IMR-90 (cell line): ENCODE data around the gene SLC12A1. TPM values are rescaled to one million over a fixed set of nuclear protein-coding genes. Genes with fewer than 3 reads are reported as not detected.
A peak's percentile ranks its signal among the peaks of the same experiment; 100 is the strongest.

Experiments used
- ATAC-seq: fragments of 200-7000 bp; cut with Tn5 transposase; 2 replicates; pipeline ENCODE4 v1.9.1; 2020; ENCODE audit warnings: low read depth, mild to moderate bottlenecking, moderate library complexity
- BruUV-seq: library from RNA; stranded (reverse); fragments of 400-500 nt; replicated peaks from 2 replicates; lab custom pipeline; 2021; lab: Mats Ljungman, UMichigan
- CTCF ChIA-PET: fragments of 300-600 bp; formaldehyde crosslinking; extraction: SDS; loops from one replicate; lab custom pipeline; 2021; ENCODE audit warnings: antibody characterized with exemption; lab: Yijun Ruan, JAX
- POLR2A ChIA-PET: fragments of 300-600 bp; sonication (Branson Sonifier 250); formaldehyde crosslinking; loops from one replicate; lab custom pipeline; 2022; ENCODE audit warnings: antibody characterized with exemption; ENCODE audit not compliant: unreplicated experiment; lab: Charles Lee
- DNase-seq: peaks from one replicate; pipeline ENCODE4 v3.0.0; 2013
- H2AFZ ChIP-seq: replicated peaks from 2 replicates; pipeline ENCODE3; 2013; ENCODE audit warnings: low read length, mild to moderate bottlenecking; ENCODE audit not compliant: poor library complexity
- H2AK5ac ChIP-seq: 2 replicates; pipeline ENCODE4 v1.6.1; 2013; ENCODE audit warnings: low read depth, low read length, inconsistent platforms
- H2AK9ac ChIP-seq: replicated peaks from 2 replicates; pipeline ENCODE3; 2013; ENCODE audit warnings: mild to moderate bottlenecking, low read depth, low read length, moderate library complexity; ENCODE audit not compliant: poor library complexity
- H2BK120ac ChIP-seq: 2 replicates; pipeline ENCODE4 v1.6.1; 2013; ENCODE audit warnings: low read depth, low read length, inconsistent platforms
- H2BK15ac ChIP-seq: 3 replicates; pipeline ENCODE4 v1.6.1; 2013; ENCODE audit warnings: low read depth, low read length, inconsistent platforms
- H2BK20ac ChIP-seq: 2 replicates; pipeline ENCODE4 v1.6.1; 2013; ENCODE audit warnings: low read depth, mild to moderate bottlenecking, inconsistent platforms, low read length, moderate library complexity
- H2BK5ac ChIP-seq: 2 replicates; pipeline ENCODE4 v1.6.1; 2013; ENCODE audit warnings: mild to moderate bottlenecking, low read depth, low read length, inconsistent platforms; ENCODE audit not compliant: poor library complexity, severe bottlenecking
- H3K14ac ChIP-seq: replicated peaks from 2 replicates; pipeline ENCODE4 v1.6.1; 2013; ENCODE audit warnings: low read depth, low read length, inconsistent platforms
- H3K18ac ChIP-seq: 2 replicates; pipeline ENCODE4 v1.6.1; 2013; ENCODE audit warnings: low read depth, low read length, control low read depth
- H3K23ac ChIP-seq: 2 replicates; pipeline ENCODE4 v1.6.1; 2013; ENCODE audit warnings: low read depth, low read length, inconsistent platforms
- H3K27ac ChIP-seq: 2 replicates; pipeline ENCODE4 v1.5.1; 2013; ENCODE audit warnings: mild to moderate bottlenecking, control low read depth, low read length; ENCODE audit not compliant: insufficient read depth
- H3K27me3 ChIP-seq: 2 replicates; pipeline ENCODE4 v1.6.1; 2013; ENCODE audit warnings: low read length; ENCODE audit not compliant: control insufficient read depth, insufficient read depth
- H3K36me3 ChIP-seq: 2 replicates; pipeline ENCODE4 v1.6.1; 2013; ENCODE audit warnings: low read length, mixed read lengths; ENCODE audit not compliant: control insufficient read depth, insufficient read depth
- H3K4ac ChIP-seq: 2 replicates; pipeline ENCODE4 v1.6.1; 2013; ENCODE audit warnings: low read depth, low read length, inconsistent platforms
- H3K4me1 ChIP-seq: 2 replicates; pipeline ENCODE4 v1.6.1; 2013; ENCODE audit warnings: low read length, mixed read lengths; ENCODE audit not compliant: control insufficient read depth, insufficient read depth
- H3K4me2 ChIP-seq: 2 replicates; pipeline ENCODE4 v1.6.1; 2013; ENCODE audit warnings: low read depth, mild to moderate bottlenecking, control low read depth, low read length, moderate library complexity
- H3K4me3 ChIP-seq: 2 replicates; pipeline ENCODE4 v1.5.1; 2013; ENCODE audit warnings: low read depth, mild to moderate bottlenecking, control low read depth, low read length, moderate library complexity; ENCODE audit not compliant: insufficient read depth
- H3K56ac ChIP-seq: 2 replicates; pipeline ENCODE4 v1.6.1; 2013; ENCODE audit warnings: low read length, inconsistent platforms; ENCODE audit not compliant: insufficient read depth; ENCODE audit errors: extremely low read depth
- H3K79me1 ChIP-seq, 2 experiments: 2 replicates each; pipeline ENCODE4 v1.6.1; 2013; ENCODE audit warnings: low read length in 2 of 2, inconsistent platforms in 1 of 2, low read depth in 1 of 2
- H3K9ac ChIP-seq: 2 replicates; pipeline ENCODE4 v1.6.1; 2013; ENCODE audit warnings: low read depth, low read length, control low read depth
- H3K9me1 ChIP-seq: 2 replicates; pipeline ENCODE4 v1.6.1; 2013; ENCODE audit warnings: low read length, inconsistent platforms; ENCODE audit not compliant: insufficient read depth
- H3K9me3 ChIP-seq: 2 replicates; pipeline ENCODE4 v1.6.1; 2013; ENCODE audit warnings: low read length; ENCODE audit not compliant: control insufficient read depth, insufficient read depth
- H4K20me1 ChIP-seq: 2 replicates; pipeline ENCODE4 v1.6.1; 2013; ENCODE audit warnings: low read length, inconsistent platforms; ENCODE audit not compliant: insufficient read depth
- H4K5ac ChIP-seq: 2 replicates; pipeline ENCODE4 v1.6.1; 2013; ENCODE audit warnings: mild to moderate bottlenecking, low read depth, low read length, control low read depth
- H4K8ac ChIP-seq, 2 experiments: 2 replicates each; pipeline ENCODE4 v1.6.1; 2013; ENCODE audit warnings: low read depth in 2 of 2, low read length in 2 of 2, control low read depth in 1 of 2, inconsistent platforms in 1 of 2
- H4K91ac ChIP-seq: 2 replicates; pipeline ENCODE4 v1.6.1; 2013; ENCODE audit warnings: low read depth, low read length, inconsistent platforms; ENCODE audit not compliant: insufficient read depth
- CHD1 ChIP-seq: IDR thresholded peaks from 2 replicates; pipeline ENCODE4 v1.6.1; 2012; ENCODE audit warnings: low read depth, low read length, improper control_type of control experiment
- MAFK ChIP-seq: IDR thresholded peaks from 2 replicates; pipeline ENCODE4 v1.6.1; 2012; ENCODE audit warnings: low read depth, low read length, improper control_type of control experiment
- WGBS, 2 experiments: methylation state at CpG; one replicate each; pipeline versions ENCODE4 v1.1.5 to v1.1.7; 2013; ENCODE audit warnings: missing lambda C conversion rate in 2 of 2; ENCODE audit not compliant: insufficient read length in 1 of 2; ENCODE audit errors: extremely low coverage in 2 of 2; 5-methylcytosine and 5-hydroxymethylcytosine counted together
- dilution Hi-C: fragments of 300-500 bp; cut with HindIII; formaldehyde crosslinking; loops from one replicate; pipeline ENCODE4 v1.14.3; 2018; ENCODE audit warnings: low sequenced_read_pairs; ENCODE audit not compliant: unreplicated experiment
- in situ Hi-C: fragments of 300-500 bp; cut with MboI; formaldehyde crosslinking; loops from 3 replicates; pipeline ENCODE4 v1.14.3; 2019; ENCODE audit warnings: low sequenced_read_pairs, inconsistent platforms, mixed read lengths
- intact Hi-C: fragments of 100-400 bp; cut with micrococcal nuclease; formaldehyde crosslinking; loops from 2 replicates; pipeline ENCODE4 v1.10.0; 2022
- polyA plus RNA-seq, 3 experiments: library from polyadenylated mRNA; depleted of rRNA; stranded (reverse); fragments of >200 nt; gene quantifications; 2 replicates each; pipeline ENCODE4 v1.2.3, GENCODE V29; 2012; ENCODE audit warnings: low replicate concordance in 1 of 3
- total RNA-seq: library from RNA; depleted of rRNA; stranded (reverse); fragments of >200 nt; gene quantifications from 2 replicates; pipeline ENCODE4 v1.2.3, GENCODE V29; 2012

Gene SLC12A1
- total and polyA plus RNA-seq, 2 of the 4 experiments (the other 2 are of a cell fraction), result not detected

- POLR2A ChIA-PET, result no interaction called here
- dilution Hi-C loops, result no loop called here
Measured at GRCh38 chr15:48168616-48169015, 37.5 kb upstream of the SLC12A1 start.

More at GRCh38 chr15:48168616-48169015, 37.5 kb upstream of the SLC12A1 start:
- Histone ChIP-seq H2AK5ac (no peak overlapping the region), H3K4me1 (no peaks in the 10 kb centered on the region), H3K4me2 (no peak overlapping the region), H2AFZ (no peak overlapping the region), H3K4ac (no peak overlapping the region), H2AK9ac (no peak overlapping the region), H3K14ac (no peak overlapping the region), H2BK5ac (no peak overlapping the region), H3K18ac (no peak overlapping the region), H4K8ac (no peak overlapping the region), H3K9ac (no peak overlapping the region), H3K9me3 (no peaks in the 10 kb centered on the region), H3K56ac (no peak overlapping the region), H4K5ac (no peak overlapping the region), H2BK120ac (no peak overlapping the region), H4K20me1 (no peaks in the 10 kb centered on the region), H3K23ac (no peak overlapping the region), H3K4me3 (no peak overlapping the region), H2BK15ac (no peak overlapping the region), H3K36me3 (no peaks in the 10 kb centered on the region), H3K27ac (no peak overlapping the region), H4K91ac (no peak overlapping the region), H3K79me1 (peaks cover 6 to 8% of the 10 kb centered on the region in 2 experiments; a peak in 2 of 4 replicates), H3K9me1 (no peaks in the 10 kb centered on the region), H3K27me3 (no peaks in the 10 kb centered on the region), H2BK20ac (no peak overlapping the region)
- no CpG with 5 or more reads among the region's 3 CpGs for WGBS, 2 experiments
- intact Hi-C loops (no loop called here), in situ Hi-C loops (no loop called here)
- TF ChIP-seq CHD1, result no peak
- TF ChIP-seq MAFK, result peak; percentile 89
- CTCF ChIA-PET, result no interaction called here
- no peak for DNase-seq
- no TSS peak for BruUV-seq
- no peak for ATAC-seq
